ENCODE data around the gene SPATA18. TPM values are rescaled to one million over a fixed set of nuclear protein-coding genes. Genes with fewer than 3 reads are reported as not detected.

The SPATA18 gene
- total and polyA plus RNA-seq, 2 of the 13 experiments (the other 11 are each of a cell fraction or from before 2014, with no cell fraction given): 5.7 to 13.2 TPM

- TF ChIP-seq ATF6 (CRISPR knock-in tag; conservative IDR thresholded peaks at IDR 0.05): no peak
- no peak for TF ChIP-seq ATRX (CRISPR knock-in tag; IDR thresholded peaks at IDR 0.05; ENCODE audit: borderline replicate concordance)
- TF ChIP-seq ZBTB34 (CRISPR knock-in tag; IDR thresholded peaks at IDR 0.05): no peak
- TF ChIP-seq CAMTA2 (CRISPR knock-in tag; IDR thresholded peaks at IDR 0.05; ENCODE audit: borderline replicate concordance): no peak
Observed at GRCh38 chr4:52098618-52099017, 47.5 kb downstream of the SPATA18 start (continued).

DNA sequence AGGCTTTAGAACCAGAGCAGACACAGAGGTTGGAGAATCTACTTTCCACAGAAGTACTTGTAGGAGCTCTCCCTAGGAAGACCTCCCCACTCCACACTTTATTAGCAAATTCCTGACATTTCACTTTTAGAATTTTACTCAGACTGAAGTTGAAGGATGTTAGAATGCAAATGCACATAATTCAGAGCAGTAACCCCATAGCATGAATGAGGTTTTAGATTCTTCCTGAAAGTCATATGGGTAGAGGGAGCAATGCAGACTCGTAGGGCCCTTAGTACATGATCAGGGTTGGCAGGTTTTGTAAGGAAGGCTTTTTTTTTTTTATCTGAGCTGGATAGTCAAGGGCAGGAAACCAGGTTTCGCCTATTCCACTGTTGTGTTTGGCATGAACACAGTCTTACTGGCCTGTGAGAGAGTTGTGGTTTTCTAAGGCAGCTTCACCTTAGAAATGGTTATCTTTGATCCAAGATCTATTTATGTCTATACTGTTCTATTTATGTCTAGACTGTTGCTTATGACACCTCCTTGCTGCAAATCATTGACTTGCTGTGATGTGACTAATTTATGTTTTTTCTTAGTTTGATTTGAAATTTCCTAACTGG lies 48.9 kb downstream of the SPATA18 start:
- Histone ChIP-seq H3K9ac (ENCODE audit: insufficient read depth, low read depth, low read length) (no peak overlapping the region), H3K4me3 (replicated peaks in 1 of 3; ENCODE audit: insufficient read depth in 1 of 3, low read depth in 2 of 3, low read length in 3 of 3) (no peak overlapping the region), H3K27me3 (ENCODE audit: control insufficient read depth in 1 of 2, insufficient read depth in 2 of 2, low read length in 2 of 2) (no peaks in the 10 kb centered on the region; a peak in 1 of 5 replicates), H3K4me2 (ENCODE audit: low read depth, low read length) (no peak overlapping the region), H4K20me1 (ENCODE audit: insufficient read depth, low read length) (no peaks in the 10 kb centered on the region), H3K4me1 (ENCODE audit: insufficient read depth, low read length) (no peaks in the 10 kb centered on the region), H3K79me2 (ENCODE audit: insufficient read depth, low read length) (no peaks in the 10 kb centered on the region), H2AFZ (ENCODE audit: low read length) (no peak overlapping the region), H3K9me3 (ENCODE audit: low read length) (no peaks in the 10 kb centered on the region), H3K36me3 (replicated peaks in 1 of 2; ENCODE audit: control insufficient read depth in 1 of 2, insufficient read depth in 2 of 2, low read length in 2 of 2) (no peaks in the 10 kb centered on the region), H3K27ac (ENCODE audit: extremely low read length, insufficient read depth, low read length) (no peak overlapping the region)
- ATAC-seq: no peak
- in situ Hi-C loops (cut with HindIII; ENCODE audit: extremely low pct_ligation_motif_present, low pct_unique_long_range_greater_than_20kb): no loop called here
- DNase-seq (ENCODE audit: low spot score): no peak
- no TSS peak for BruUV-seq (replicated peaks)
- CTCF ChIA-PET (ENCODE audit: low intra/inter-chr PET ratio, low total read pairs): no interaction called here
- intact Hi-C loops (cut with micrococcal nuclease; ENCODE audit: unreplicated experiment): no loop called here
- FAIRE-seq: no peak
- 11% methylated on average over 2 of the region's 2 CpGs for WGBS (ENCODE audit: low lambda C conversion rate)
- no peak for TF ChIP-seq HDAC1 (CRISPR knock-in tag; IDR thresholded peaks at IDR 0.05)
- TF ChIP-seq TAF1 (CRISPR knock-in tag; IDR thresholded peaks at IDR 0.05): no peak
- no peak for TF ChIP-seq ZNF850 (CRISPR knock-in tag; conservative IDR thresholded peaks at IDR 0.05)
- TF ChIP-seq IRF9 (CRISPR knock-in tag; IDR thresholded peaks at IDR 0.05; ENCODE audit: borderline replicate concordance): no peak
- TF ChIP-seq SYNCRIP (IDR thresholded peaks at IDR 0.05; ENCODE audit: insufficient read depth, low read depth, low read length): no peak
- POLR2A ChIA-PET: no interaction called here

Data from HepG2 (cell line).